GM19351 (cell line): Measurements from ENCODE around the gene SLC66A2.

Experiments used
- ATAC-seq: cut with Tn5 transposase; IDR thresholded peaks from one replicate; pipeline ENCODE4 v1.9.1; 2021; ENCODE audit warnings: mild to moderate bottlenecking, moderate library complexity; ENCODE audit not compliant: unreplicated experiment

SLC66A2 gene

GRCh38 chr18:79938196-79938595 is 13.3 kb downstream of the SLC66A2 start:
- ATAC-seq = no peak

- no peak for ATAC-seq
Observed at GRCh38 chr18:79937103-79937860, 14.2 kb downstream of the SLC66A2 start.

- ATAC-seq = no peak
Observed at GRCh38 chr18:79936641-79937040, 14.8 kb downstream of the SLC66A2 start.

- ATAC-seq = no peak
Observed at GRCh38 chr18:79935925-79936324, 15.5 kb downstream of the SLC66A2 start.

- ATAC-seq = no peak
Observed at GRCh38 chr18:79935499-79935898, 16.0 kb downstream of the SLC66A2 start.

- ATAC-seq = no peak
Observed at GRCh38 chr18:79935098-79935480, 16.4 kb downstream of the SLC66A2 start.

GRCh38 chr18:79934311-79935097 is 16.9 kb downstream of the SLC66A2 start:
- ATAC-seq = no peak

GRCh38 chr18:79933765-79934164 is 17.7 kb downstream of the SLC66A2 start:
- ATAC-seq = no peak

- no peak for ATAC-seq
Observed at GRCh38 chr18:79932907-79933306, 18.5 kb downstream of the SLC66A2 start.

GRCh38 chr18:79931475-79931874 is 20.0 kb downstream of the SLC66A2 start:
- no peak for ATAC-seq

- ATAC-seq = no peak
Observed at GRCh38 chr18:79930020-79930642, 21.3 kb downstream of the SLC66A2 start.

GRCh38 chr18:79928563-79928960 is 22.9 kb downstream of the SLC66A2 start:
- no peak for ATAC-seq

GRCh38 chr18:79927607-79928562 is 23.6 kb downstream of the SLC66A2 start:
- no peak for ATAC-seq

- ATAC-seq = no peak
Observed at GRCh38 chr18:79926715-79927606, 24.5 kb downstream of the SLC66A2 start.

- ATAC-seq = no peak
Observed at GRCh38 chr18:79926306-79926705, 25.1 kb downstream of the SLC66A2 start.

- ATAC-seq = no peak
Observed at GRCh38 chr18:79924814-79925731, 26.4 kb downstream of the SLC66A2 start.

GRCh38 chr18:79923896-79924585 is 27.4 kb downstream of the SLC66A2 start:
- no peak for ATAC-seq

- ATAC-seq = no peak
Observed at GRCh38 chr18:79922971-79923411, 28.5 kb downstream of the SLC66A2 start.
